Subcutaneous adipose tissue (tissue), 4 donors: ENCODE measurements around the gene TP53RK. TPM values are rescaled to one million over a fixed set of nuclear protein-coding genes. Genes with fewer than 3 reads are reported as not detected.

Experiments used
- CTCF ChIP-seq: fragments of 450-650 bp; IDR thresholded peaks from one replicate; pipeline ENCODE4 v1.5.1; 2016; ENCODE audit warnings: low read depth, mild to moderate bottlenecking, control low read depth, antibody characterized with exemption, moderate library complexity
- total RNA-seq, 4 donors: library from RNA; depleted of rRNA; stranded (reverse); fragments of >200 nt; gene quantifications; one replicate each; pipeline ENCODE4 v1.1.0, GENCODE V29; 2016

The TP53RK gene
- total RNA-seq, 4 donors from 2014 or later: 9.5 to 20.1 (median 13.2) TPM

DNA sequence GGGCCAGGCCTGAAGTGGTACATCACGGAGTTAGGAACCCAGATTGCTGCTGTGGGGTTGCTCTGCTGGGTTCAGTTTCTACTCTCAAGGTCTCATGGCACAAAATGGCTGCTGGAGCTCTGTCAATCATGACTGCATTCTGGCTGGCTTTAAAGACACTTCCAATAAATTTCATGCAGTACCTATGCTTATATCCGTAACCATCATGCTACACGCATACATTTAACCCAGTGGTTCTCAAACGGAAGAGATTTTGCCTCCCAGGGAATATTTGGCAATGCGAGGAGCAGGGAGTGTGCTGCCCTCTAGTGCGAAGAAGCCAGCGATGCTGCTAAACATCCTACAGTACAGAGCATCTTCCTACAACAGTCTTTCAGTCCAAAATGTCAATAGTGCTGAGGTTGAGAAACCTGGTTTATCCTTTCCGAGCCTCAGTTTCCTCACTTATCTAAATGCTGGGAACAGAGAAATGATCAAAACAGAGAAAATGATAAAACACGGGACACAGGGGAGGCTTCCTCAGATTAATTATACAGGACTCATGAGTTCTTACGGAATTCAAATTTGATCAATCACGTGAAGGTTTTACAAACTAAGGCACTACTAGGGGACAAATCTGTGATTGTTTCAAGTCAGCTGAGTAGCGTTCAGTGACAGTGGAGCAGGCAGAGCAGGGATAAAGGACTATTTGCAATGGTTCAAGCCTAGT, 10.6 kb upstream of the TP53RK start:
- TF ChIP-seq CTCF: no peak

DNA sequence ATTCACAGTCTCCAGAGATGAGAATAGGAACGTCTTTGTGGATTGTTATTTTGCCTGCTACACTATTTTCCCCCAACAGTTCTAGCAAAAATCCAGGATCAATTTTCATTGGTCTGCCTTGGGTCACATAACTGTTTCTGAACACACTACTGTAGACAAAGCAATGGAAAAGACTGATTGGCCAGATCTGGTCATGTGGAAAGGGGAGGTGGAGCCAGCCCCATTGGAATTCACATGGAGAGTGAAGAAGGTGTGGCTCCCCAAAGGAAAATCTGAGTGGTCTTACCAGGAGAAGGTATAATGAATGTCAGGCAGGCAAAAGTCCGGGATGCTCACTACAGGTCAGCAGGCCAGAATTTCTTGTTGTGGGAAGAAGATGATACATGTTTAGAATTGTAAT, 9.5 kb upstream of the TP53RK start:
- no peak for TF ChIP-seq CTCF

DNA sequence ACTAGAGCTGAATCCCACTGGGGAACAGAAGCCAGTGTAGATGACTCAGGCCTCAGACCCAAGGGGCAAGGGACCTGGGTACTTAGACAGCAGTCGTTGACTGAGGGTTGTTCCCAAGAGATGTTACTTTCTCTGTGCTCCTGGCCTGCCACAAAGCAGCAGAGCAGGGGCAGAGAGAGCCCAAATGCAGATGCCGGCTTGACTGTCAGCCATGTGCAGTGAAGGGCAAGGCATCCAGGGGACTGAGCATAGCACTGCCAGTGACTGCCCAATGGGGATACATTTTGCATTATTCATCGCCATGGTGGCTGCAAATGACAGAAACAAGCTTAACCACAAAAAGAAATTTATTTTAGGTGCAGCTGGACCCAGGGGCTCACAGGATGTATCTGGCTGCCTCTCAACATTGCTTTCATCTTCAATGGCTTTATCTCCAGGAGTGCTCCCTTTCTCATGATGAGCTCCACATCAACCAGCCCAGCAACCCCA, 7.6 kb upstream of the TP53RK start:
- TF ChIP-seq CTCF: no peak

- TF ChIP-seq CTCF: no peak
Observed at GRCh38 chr20:46695892-46696291, 6.6 kb upstream of the TP53RK start.

DNA sequence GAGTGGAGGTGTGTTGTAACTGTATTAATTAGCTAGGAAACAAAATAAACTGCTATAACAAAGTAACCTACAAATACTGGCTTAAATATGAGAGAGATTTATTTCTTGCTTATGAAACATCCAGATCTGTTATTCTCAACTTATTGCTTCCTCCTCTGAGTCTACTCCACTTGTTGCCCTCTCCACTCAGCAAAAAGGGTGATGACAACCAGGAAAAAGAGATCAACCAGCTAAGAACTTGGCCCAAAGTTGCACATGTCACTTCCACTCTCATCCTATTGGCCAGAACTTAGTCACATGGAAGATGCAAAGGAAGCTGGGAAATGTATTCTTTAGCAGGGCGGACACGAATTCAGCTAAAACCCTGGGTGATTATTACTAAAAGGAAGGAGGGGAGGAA, 5.2 kb upstream of the TP53RK start:
- TF ChIP-seq CTCF: no peak

GRCh38 chr20:46691196-46691595, 2.0 kb upstream of the TP53RK start:
- TF ChIP-seq CTCF: no peak

DNA sequence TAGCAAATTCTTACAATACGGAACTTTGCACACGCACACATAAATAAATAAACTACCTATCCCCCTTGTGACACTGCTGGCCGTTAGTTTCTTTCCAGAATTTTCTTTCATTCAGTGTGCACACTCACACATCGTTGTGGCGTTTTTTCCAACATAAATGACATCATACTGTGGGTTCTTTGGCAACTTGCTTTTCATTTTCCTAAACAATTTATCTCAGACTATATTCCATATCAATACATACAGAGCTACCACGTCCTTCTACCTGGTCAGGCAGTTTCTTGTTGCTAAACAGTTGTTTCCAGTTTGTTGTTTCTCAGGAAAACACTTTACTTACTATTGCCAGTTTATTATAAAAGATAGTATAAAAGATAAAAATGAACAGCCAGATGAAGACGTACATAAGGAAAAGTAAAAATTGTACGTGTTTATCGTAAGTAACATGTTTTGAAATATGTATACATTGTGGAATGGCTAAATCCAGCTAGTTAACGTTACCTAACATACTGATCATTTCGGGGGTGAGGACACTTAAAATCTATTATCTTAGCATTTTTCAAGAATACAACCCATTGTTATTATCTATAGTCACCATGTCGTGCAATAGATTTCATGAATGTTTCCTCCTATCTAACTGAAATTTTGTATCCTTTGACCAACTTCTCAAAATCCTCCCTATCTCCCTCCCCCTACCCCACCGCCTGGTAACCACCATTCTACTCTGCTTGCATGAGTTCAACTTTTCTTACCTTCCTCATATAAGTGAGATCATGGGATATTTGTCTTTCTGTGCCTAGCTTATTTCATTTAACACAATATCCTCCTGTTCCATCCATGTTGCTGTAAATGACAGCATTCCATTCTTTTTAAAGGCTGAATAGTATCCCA, 1.2 kb upstream of the TP53RK start:
- no peak for TF ChIP-seq CTCF
